HepG2 (cell line): ENCODE data around the gene DST. TPM values are rescaled to one million over a fixed set of nuclear protein-coding genes. Genes with fewer than 3 reads are reported as not detected.
A peak's percentile ranks its signal among the peaks of the same experiment; 100 is the strongest.

Experiments used
- ATAC-seq: fragments of 200-7000 bp; cut with Tn5 transposase; 3 replicates; pipeline ENCODE4 v1.9.1; 2020; ENCODE audit warnings: mild to moderate bottlenecking, moderate library complexity
- BruUV-seq: library from RNA; stranded (reverse); fragments of 400-500 nt; replicated peaks from 2 replicates; lab custom pipeline; 2021; lab: Mats Ljungman, UMichigan
- CTCF ChIA-PET: fragments of 300-600 bp; formaldehyde crosslinking; extraction: SDS; loops from one replicate; lab custom pipeline; 2021; ENCODE audit warnings: low total read pairs, inconsistent platforms, low intra/inter-chr PET ratio; lab: Yijun Ruan, JAX
- POLR2A ChIA-PET: fragments of 350-600 bp; sonication (Branson Sonifier 250); formaldehyde crosslinking; loops from one replicate; lab custom pipeline; 2020; ENCODE audit warnings: antibody characterized with exemption, inconsistent platforms; lab: Yijun Ruan, JAX
- DNase-seq: peaks from one replicate; pipeline ENCODE4 v3.0.0-alpha.2; 2015; ENCODE audit warnings: low spot score
- FAIRE-seq: peaks from 3 replicates; lab custom pipeline; 2011; peaks lifted over from hg19 to GRCh38; lab: Jason Lieb, UNC
- H2AFZ ChIP-seq: one replicate; pipeline ENCODE4 v1.6.1; 2011; ENCODE audit warnings: low read length, inconsistent platforms
- H3K27ac ChIP-seq: fragments of 300-600 bp; 3 replicates; pipeline ENCODE4 v1.8.0; 2011; ENCODE audit warnings: mixed run types, mild to moderate bottlenecking, mixed read lengths, low read length, inconsistent platforms; ENCODE audit not compliant: insufficient read depth; ENCODE audit errors: extremely low read length
- H3K27me3 ChIP-seq, 2 experiments: fragments of 200-600 bp in 1 of 2; 2 replicates in 1 of 2; 3 replicates in 1 of 2; pipeline versions ENCODE4 v1.6.0 to v1.8.0; 2011; ENCODE audit warnings: low read length in 2 of 2, mild to moderate bottlenecking in 2 of 2, moderate library complexity in 2 of 2, inconsistent platforms in 1 of 2; ENCODE audit not compliant: insufficient read depth in 2 of 2, control insufficient read depth in 1 of 2
- H3K36me3 ChIP-seq, 2 experiments: fragments of 200-600 bp in 1 of 2; replicated peaks in 1 of 2; 2 replicates in 1 of 2; 3 replicates in 1 of 2; pipeline versions ENCODE4 v1.5.1 to v1.8.0; 2011; ENCODE audit warnings: low read length in 2 of 2, inconsistent platforms in 1 of 2; ENCODE audit not compliant: insufficient read depth in 2 of 2, control insufficient read depth in 1 of 2
- H3K4me1 ChIP-seq: 2 replicates; pipeline ENCODE4 v1.5.1; 2012; ENCODE audit warnings: low read length, inconsistent platforms; ENCODE audit not compliant: insufficient read depth
- H3K4me2 ChIP-seq: 2 replicates; pipeline ENCODE4 v1.6.0; 2011; ENCODE audit warnings: low read depth, low read length, inconsistent platforms
- H3K4me3 ChIP-seq, 3 experiments: fragments of 200-600 bp in 1 of 3; sonication (generic), shearing (Covaris generic) in 1 of 3; replicated peaks in 1 of 3; 2 replicates each; pipeline ENCODE4 v1.5.1; 2011 to 2016; ENCODE audit warnings: low read length in 3 of 3, inconsistent platforms in 2 of 3, low read depth in 2 of 3, mild to moderate bottlenecking in 2 of 3, control low read depth in 1 of 3, mixed read lengths in 1 of 3; ENCODE audit not compliant: insufficient read depth in 1 of 3
- H3K79me2 ChIP-seq: one replicate; pipeline ENCODE4 v1.6.1; 2011; ENCODE audit warnings: low read length, inconsistent platforms; ENCODE audit not compliant: insufficient read depth
- H3K9ac ChIP-seq: 2 replicates; pipeline ENCODE4 v1.6.0; 2011; ENCODE audit warnings: mild to moderate bottlenecking, low read depth, low read length, inconsistent platforms; ENCODE audit not compliant: insufficient read depth
- H3K9me3 ChIP-seq: 2 replicates; pipeline ENCODE4 v1.5.1; 2012; ENCODE audit warnings: mild to moderate bottlenecking, low read length
- H4K20me1 ChIP-seq: 2 replicates; pipeline ENCODE4 v1.6.0; 2011; ENCODE audit warnings: inconsistent platforms, mild to moderate bottlenecking, low read length, moderate library complexity; ENCODE audit not compliant: insufficient read depth
- DNMT3B ChIP-seq: conservative IDR thresholded peaks from 2 replicates; pipeline ENCODE4 v1.6.1; 2016; ENCODE audit warnings: missing biosample characterization, control low read depth
- ELK4 ChIP-seq: sonication (generic); formaldehyde crosslinking; IDR thresholded peaks from 2 replicates; pipeline ENCODE4 v1.9.0; 2021; ENCODE audit warnings: missing genetic modification reagents, borderline replicate concordance
- HNF1A ChIP-seq, 2 experiments: sonication (generic) in 1 of 2; formaldehyde crosslinking in 1 of 2; IDR thresholded peaks; 2 replicates each; pipeline versions ENCODE4 v1.4.0 to v1.6.1; 2016 to 2020; ENCODE audit warnings: borderline replicate concordance in 1 of 2, low read depth in 1 of 2, mild to moderate bottlenecking in 1 of 2, missing genetic modification reagents in 1 of 2
- LCORL ChIP-seq, 2 experiments: fragments of 450-650 bp in 1 of 2; sonication (generic) in 1 of 2; formaldehyde crosslinking in 1 of 2; IDR thresholded peaks; 2 replicates each; pipeline versions ENCODE4 v1.5.0 to v1.6.1; 2017 to 2020; ENCODE audit warnings: antibody characterized with exemption in 1 of 2, missing genetic modification reagents in 1 of 2
- NRL ChIP-seq: sonication (generic); formaldehyde crosslinking; IDR thresholded peaks from 2 replicates; pipeline ENCODE4 v1.5.0; 2020; ENCODE audit warnings: missing genetic modification reagents, mild to moderate bottlenecking, moderate library complexity, borderline replicate concordance
- PHF5A ChIP-seq: IDR thresholded peaks from one replicate; pipeline ENCODE4 v1.6.1; 2018; ENCODE audit warnings: low read depth, missing genetic modification reagents; ENCODE audit not compliant: unreplicated experiment
- REPIN1 ChIP-seq: sonication (generic); formaldehyde crosslinking; IDR thresholded peaks from 2 replicates; pipeline ENCODE4 v1.8.0; 2022; ENCODE audit warnings: missing genetic modification reagents, low read depth, mild to moderate bottlenecking, borderline replicate concordance
- RNF2 ChIP-seq: fragments of 450-650 bp; conservative IDR thresholded peaks from 2 replicates; pipeline ENCODE4 v1.6.1; 2016; ENCODE audit warnings: low read depth
- WGBS: methylation state at CpG from one replicate; pipeline ENCODE4 v1.1.6; 2017; ENCODE audit warnings: low lambda C conversion rate; 5-methylcytosine and 5-hydroxymethylcytosine counted together
- in situ Hi-C: cut with HindIII; loops from 2 replicates; pipeline ENCODE4 v1.10.0; 2017; ENCODE audit warnings: low pct_unique_long_range_greater_than_20kb; ENCODE audit not compliant: extremely low pct_ligation_motif_present
- intact Hi-C: fragments of 100-400 bp; cut with micrococcal nuclease; formaldehyde crosslinking; loops from one replicate; pipeline ENCODE4 v1.10.0; 2022; ENCODE audit not compliant: unreplicated experiment
- polyA plus RNA-seq, 8 experiments: library from polyadenylated mRNA; depleted of rRNA in 3 of 8; stranded (reverse) in 7 of 8; unstranded in 1 of 8; fragments of >200 nt; fragmentation: Illumina TruSeq in 4 of 8; extraction: Trizol in 4 of 8; gene quantifications; 2 replicates each; pipeline versions ENCODE4 v1.2.1 to v1.2.3, GENCODE V29; 2011 to 2016; ENCODE audit warnings: low read depth in 4 of 8, missing spikeins in 1 of 8, mixed read lengths in 1 of 8; ENCODE audit not compliant: insufficient read depth in 1 of 8
- total RNA-seq, 5 experiments: library from RNA; depleted of rRNA; stranded (reverse); fragments of >200 nt; fragmentation: Illumina TruSeq; extraction: Trizol; gene quantifications; 2 replicates each; pipeline ENCODE4 v1.2.3, GENCODE V29; 2016; ENCODE audit warnings: low read depth in 1 of 5
- TF ChIP-seq, protein P1 (sequence below): sonication (generic); formaldehyde crosslinking; IDR thresholded peaks from 2 replicates; pipeline ENCODE4 v1.5.0; 2020; ENCODE audit warnings: mild to moderate bottlenecking, missing genetic modification reagents, borderline replicate concordance

Gene DST
- total and polyA plus RNA-seq, 2 of the 13 experiments (the other 11 are each of a cell fraction or from before 2014, with no cell fraction given), result 64.4 to 89.0 TPM

DNA sequence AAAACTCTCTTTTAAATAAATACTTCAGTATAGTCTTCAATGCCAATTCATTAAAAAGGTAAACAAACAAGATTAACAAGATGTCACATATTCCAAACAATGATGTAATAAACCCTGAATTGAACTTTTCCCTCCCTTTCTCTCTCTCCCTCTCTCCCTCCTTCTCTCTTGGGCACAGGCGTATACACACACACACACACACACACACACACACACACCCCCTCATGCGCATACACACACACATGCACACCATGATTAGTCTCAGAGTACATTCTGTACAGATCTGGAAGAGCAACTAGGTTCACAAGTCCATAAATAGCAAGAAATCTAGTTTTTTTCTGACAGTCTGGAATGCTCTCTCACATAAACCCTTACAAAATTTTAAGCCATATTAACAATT is 128.3 kb downstream of the DST start:
- in situ Hi-C loops, result no loop called here
- Histone ChIP-seq H3K4me2 (no peak overlapping the region), H3K36me3 (peaks cover 6 to 17% of the 10 kb centered on the region in 2 experiments; a peak in 4 of 5 replicates), H3K4me3 (no peak overlapping the region), H3K27ac (no peak overlapping the region), H3K9ac (no peak overlapping the region), H3K79me2 (no peaks in the 10 kb centered on the region), H3K4me1 (peaks cover 41% of the 10 kb centered on the region), H3K27me3 (no peaks in the 10 kb centered on the region), H3K9me3 (no peaks in the 10 kb centered on the region), H4K20me1 (no peaks in the 10 kb centered on the region), H2AFZ (no peak overlapping the region)
- DNase-seq (no peak), ATAC-seq (no peak), FAIRE-seq (no peak)
- intact Hi-C loops, result no loop called here
- no TSS peak for BruUV-seq
- CTCF ChIA-PET, result no interaction called here
- POLR2A ChIA-PET, result no interaction called here
- WGBS, result 59% methylated on average over 2 of the region's 2 CpGs
- TF ChIP-seq REPIN1, result no peak
- no peak for TF ChIP-seq HNF1A (IDR thresholded peaks at IDR 0.05; ENCODE audit: low read depth)
- TF ChIP-seq HNF1A (CRISPR knock-in tag; IDR thresholded peaks at IDR 0.05; ENCODE audit: borderline replicate concordance), result no peak
- no peak for TF ChIP-seq NRL (CRISPR knock-in tag)
- TF ChIP-seq DNMT3B (CRISPR knock-in tag), result no peak
- TF ChIP-seq, protein P1, sequence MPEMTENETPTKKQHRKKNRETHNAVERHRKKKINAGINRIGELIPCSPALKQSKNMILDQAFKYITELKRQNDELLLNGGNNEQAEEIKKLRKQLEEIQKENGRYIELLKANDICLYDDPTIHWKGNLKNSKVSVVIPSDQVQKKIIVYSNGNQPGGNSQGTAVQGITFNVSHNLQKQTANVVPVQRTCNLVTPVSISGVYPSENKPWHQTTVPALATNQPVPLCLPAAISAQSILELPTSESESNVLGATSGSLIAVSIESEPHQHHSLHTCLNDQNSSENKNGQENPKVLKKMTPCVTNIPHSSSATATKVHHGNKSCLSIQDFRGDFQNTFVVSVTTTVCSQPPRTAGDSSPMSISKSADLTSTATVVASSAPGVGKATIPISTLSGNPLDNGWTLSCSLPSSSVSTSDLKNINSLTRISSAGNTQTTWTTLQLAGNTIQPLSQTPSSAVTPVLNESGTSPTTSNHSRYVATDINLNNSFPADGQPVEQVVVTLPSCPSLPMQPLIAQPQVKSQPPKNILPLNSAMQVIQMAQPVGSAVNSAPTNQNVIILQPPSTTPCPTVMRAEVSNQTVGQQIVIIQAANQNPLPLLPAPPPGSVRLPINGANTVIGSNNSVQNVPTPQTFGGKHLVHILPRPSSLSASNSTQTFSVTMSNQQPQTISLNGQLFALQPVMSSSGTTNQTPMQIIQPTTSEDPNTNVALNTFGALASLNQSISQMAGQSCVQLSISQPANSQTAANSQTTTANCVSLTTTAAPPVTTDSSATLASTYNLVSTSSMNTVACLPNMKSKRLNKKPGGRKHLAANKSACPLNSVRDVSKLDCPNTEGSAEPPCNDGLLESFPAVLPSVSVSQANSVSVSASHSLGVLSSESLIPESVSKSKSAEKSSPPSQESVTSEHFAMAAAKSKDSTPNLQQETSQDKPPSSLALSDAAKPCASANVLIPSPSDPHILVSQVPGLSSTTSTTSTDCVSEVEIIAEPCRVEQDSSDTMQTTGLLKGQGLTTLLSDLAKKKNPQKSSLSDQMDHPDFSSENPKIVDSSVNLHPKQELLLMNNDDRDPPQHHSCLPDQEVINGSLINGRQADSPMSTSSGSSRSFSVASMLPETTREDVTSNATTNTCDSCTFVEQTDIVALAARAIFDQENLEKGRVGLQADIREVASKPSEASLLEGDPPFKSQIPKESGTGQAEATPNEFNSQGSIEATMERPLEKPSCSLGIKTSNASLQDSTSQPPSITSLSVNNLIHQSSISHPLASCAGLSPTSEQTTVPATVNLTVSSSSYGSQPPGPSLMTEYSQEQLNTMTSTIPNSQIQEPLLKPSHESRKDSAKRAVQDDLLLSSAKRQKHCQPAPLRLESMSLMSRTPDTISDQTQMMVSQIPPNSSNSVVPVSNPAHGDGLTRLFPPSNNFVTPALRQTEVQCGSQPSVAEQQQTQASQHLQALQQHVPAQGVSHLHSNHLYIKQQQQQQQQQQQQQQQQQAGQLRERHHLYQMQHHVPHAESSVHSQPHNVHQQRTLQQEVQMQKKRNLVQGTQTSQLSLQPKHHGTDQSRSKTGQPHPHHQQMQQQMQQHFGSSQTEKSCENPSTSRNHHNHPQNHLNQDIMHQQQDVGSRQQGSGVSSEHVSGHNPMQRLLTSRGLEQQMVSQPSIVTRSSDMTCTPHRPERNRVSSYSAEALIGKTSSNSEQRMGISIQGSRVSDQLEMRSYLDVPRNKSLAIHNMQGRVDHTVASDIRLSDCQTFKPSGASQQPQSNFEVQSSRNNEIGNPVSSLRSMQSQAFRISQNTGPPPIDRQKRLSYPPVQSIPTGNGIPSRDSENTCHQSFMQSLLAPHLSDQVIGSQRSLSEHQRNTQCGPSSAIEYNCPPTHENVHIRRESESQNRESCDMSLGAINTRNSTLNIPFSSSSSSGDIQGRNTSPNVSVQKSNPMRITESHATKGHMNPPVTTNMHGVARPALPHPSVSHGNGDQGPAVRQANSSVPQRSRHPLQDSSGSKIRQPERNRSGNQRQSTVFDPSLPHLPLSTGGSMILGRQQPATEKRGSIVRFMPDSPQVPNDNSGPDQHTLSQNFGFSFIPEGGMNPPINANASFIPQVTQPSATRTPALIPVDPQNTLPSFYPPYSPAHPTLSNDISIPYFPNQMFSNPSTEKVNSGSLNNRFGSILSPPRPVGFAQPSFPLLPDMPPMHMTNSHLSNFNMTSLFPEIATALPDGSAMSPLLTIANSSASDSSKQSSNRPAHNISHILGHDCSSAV, result no peak
- no peak for TF ChIP-seq RNF2
- TF ChIP-seq PHF5A (CRISPR knock-in tag), result no peak
- no peak for TF ChIP-seq ELK4
- TF ChIP-seq LCORL (IDR thresholded peaks at IDR 0.05), result 0 out of 2 replicates have a peak, but pooled peaks have one; percentile 47
- TF ChIP-seq LCORL (CRISPR knock-in tag; IDR thresholded peaks at IDR 0.05), result no peak
